Neural cell (in vitro differentiated cells): ENCODE measurements around the gene SH3TC1. TPM values are rescaled to one million over a fixed set of nuclear protein-coding genes. Genes with fewer than 3 reads are reported as not detected.

ENCODE experiments used
- H2AFZ ChIP-seq: fragments of 200-600, 300-800 bp; sonication (generic), shearing (Covaris generic); 2 replicates; pipeline ENCODE4 v1.6.0; 2014; ENCODE audit warnings: low read depth, mild to moderate bottlenecking, antibody characterized with exemption, low read length, moderate library complexity
- H3F3A ChIP-seq: fragments of 200-600 bp; shearing (Covaris generic); 2 replicates; pipeline ENCODE4 v1.6.1; 2016; ENCODE audit warnings: mild to moderate bottlenecking, moderate library complexity, mixed read lengths, antibody characterized with exemption, low read length; ENCODE audit not compliant: insufficient read depth, poor library complexity, severe bottlenecking
- H3K27ac ChIP-seq: fragments of 200-600, 300-800 bp; sonication (generic), shearing (Covaris generic); 2 replicates; pipeline ENCODE4 v1.5.1; 2014; ENCODE audit warnings: mild to moderate bottlenecking, low read length, moderate library complexity
- H3K27me3 ChIP-seq: fragments of 300-800, 200-600 bp; sonication (generic), shearing (Covaris generic); 2 replicates; pipeline ENCODE4 v1.6.0; 2014; ENCODE audit warnings: mild to moderate bottlenecking, low read depth, low read length, moderate library complexity; ENCODE audit not compliant: insufficient read depth
- H3K36me3 ChIP-seq: fragments of 300-800, 200-600 bp; sonication (generic), shearing (Covaris generic); 2 replicates; pipeline ENCODE4 v1.5.1; 2014; ENCODE audit warnings: mild to moderate bottlenecking, antibody characterized with exemption, low read length, moderate library complexity; ENCODE audit not compliant: insufficient read depth
- H3K4me2 ChIP-seq: fragments of 300-800, 200-600 bp; sonication (generic), shearing (Covaris generic); 2 replicates; pipeline ENCODE4 v1.6.0; 2014; ENCODE audit warnings: mild to moderate bottlenecking, low read length
- H3K4me3 ChIP-seq: fragments of 300-800, 200-600 bp; sonication (generic), shearing (Covaris generic); 2 replicates; pipeline ENCODE4 v1.5.1; 2014; ENCODE audit warnings: mild to moderate bottlenecking, low read length, moderate library complexity
- H3K79me2 ChIP-seq: fragments of 200-600 bp; shearing (Covaris generic); replicated peaks from 2 replicates; pipeline ENCODE4 v1.6.0; 2014; ENCODE audit warnings: mild to moderate bottlenecking, low read length, moderate library complexity; ENCODE audit not compliant: insufficient read depth
- H3K9ac ChIP-seq: fragments of 300-800, 200-600 bp; sonication (generic), shearing (Covaris generic); 2 replicates; pipeline ENCODE4 v1.6.1; 2016; ENCODE audit warnings: mild to moderate bottlenecking, low read length, mixed read lengths
- H3K9me2 ChIP-seq: fragments of 200-600 bp; shearing (Covaris generic); 2 replicates; pipeline ENCODE4 v1.6.1; 2016; ENCODE audit warnings: mild to moderate bottlenecking, low read length, mixed read lengths; ENCODE audit not compliant: insufficient read depth
- H3K9me3 ChIP-seq: fragments of 200-600, 300-800 bp; sonication (generic), shearing (Covaris generic); 2 replicates; pipeline ENCODE4 v1.6.1; 2016; ENCODE audit warnings: mild to moderate bottlenecking, mixed run types, low read length, moderate library complexity, mixed read lengths
- H4K20me1 ChIP-seq: fragments of 200-600 bp; shearing (Covaris generic); 2 replicates; pipeline ENCODE4 v1.6.1; 2016; ENCODE audit warnings: mild to moderate bottlenecking, mixed run types; ENCODE audit not compliant: insufficient read depth
- EP300 ChIP-seq: fragments of 450-650 bp; conservative IDR thresholded peaks from 2 replicates; pipeline ENCODE4 v1.6.1; 2014; ENCODE audit warnings: antibody characterized with exemption, mild to moderate bottlenecking, moderate library complexity; ENCODE audit not compliant: poor library complexity, severe bottlenecking
- EZH2 ChIP-seq: fragments of 200-600, 300-800 bp; shearing (Covaris generic), sonication (generic); IDR thresholded peaks from 2 replicates; pipeline ENCODE4 v1.6.1; 2014; ENCODE audit warnings: antibody characterized with exemption, low read length, borderline replicate concordance, mild to moderate bottlenecking; ENCODE audit not compliant: insufficient read depth, poor library complexity, severe bottlenecking
- MXI1 ChIP-seq: fragments of 450-650 bp; conservative IDR thresholded peaks from 2 replicates; pipeline ENCODE4 v1.6.1; 2014; ENCODE audit warnings: antibody characterized with exemption, mild to moderate bottlenecking; ENCODE audit not compliant: poor library complexity, severe bottlenecking
- POLR2AphosphoS5 ChIP-seq: IDR thresholded peaks from 2 replicates; pipeline ENCODE4 v1.6.1; 2012
- RAD21 ChIP-seq: fragments of 450-650 bp; conservative IDR thresholded peaks from 2 replicates; pipeline ENCODE4 v1.6.1; 2014; ENCODE audit warnings: antibody characterized with exemption, mild to moderate bottlenecking, moderate library complexity
- SMC3 ChIP-seq: fragments of 450-650 bp; conservative IDR thresholded peaks from 2 replicates; pipeline ENCODE4 v1.6.1; 2014; ENCODE audit warnings: antibody characterized with exemption, mild to moderate bottlenecking, moderate library complexity; ENCODE audit not compliant: poor library complexity
- TAF1 ChIP-seq: IDR thresholded peaks from 2 replicates; pipeline ENCODE4 v1.6.1; 2012; ENCODE audit warnings: low read depth
- polyA plus RNA-seq: library from polyadenylated mRNA; depleted of rRNA; stranded (reverse); fragments of >200 nt; gene quantifications from 2 replicates; pipeline ENCODE4 v1.2.3, GENCODE V29; 2014
- TF ChIP-seq, protein P1 (sequence below): IDR thresholded peaks from 2 replicates; pipeline ENCODE4 v1.6.1; 2012; ENCODE audit warnings: borderline replicate concordance
- TF ChIP-seq, protein P2 (sequence below): fragments of 450-650 bp; IDR thresholded peaks from 2 replicates; pipeline ENCODE4 v1.5.1; 2014; ENCODE audit warnings: antibody characterized with exemption, mild to moderate bottlenecking, moderate library complexity; ENCODE audit not compliant: poor library complexity, severe bottlenecking

The SH3TC1 gene
- polyA plus RNA-seq, 1 donor from 2014 or later, result not detected

DNA sequence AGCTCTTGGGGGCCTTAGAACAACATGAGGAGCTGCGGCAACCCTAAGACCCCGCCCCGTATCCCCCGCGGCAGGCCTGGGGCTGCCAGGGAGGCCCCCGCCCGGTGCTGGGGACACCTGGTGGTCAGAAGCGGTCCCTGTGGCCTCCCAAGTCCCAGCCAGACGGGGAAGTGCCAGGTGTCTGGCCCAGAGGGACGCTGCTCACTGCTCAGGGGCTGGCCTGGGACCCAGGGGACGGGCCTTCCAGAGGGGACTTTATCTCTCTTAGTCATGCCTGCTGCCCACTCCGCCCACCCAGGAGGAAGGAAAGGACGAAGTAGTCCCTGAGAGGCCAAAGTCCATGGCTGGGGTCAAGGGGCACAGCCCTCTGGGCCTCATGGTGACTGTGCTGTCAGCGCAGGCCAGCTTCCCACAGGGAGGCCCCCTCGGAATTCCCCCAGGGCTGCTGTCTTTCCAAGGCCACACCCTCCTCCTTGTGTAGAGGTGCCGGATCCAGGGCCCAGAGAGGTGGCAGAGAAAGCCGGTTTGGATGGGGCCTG, 39.5 kb downstream of the SH3TC1 start:
- H3K9me2 ChIP-seq, result no peaks in the 10 kb centered on the region
- H3K9me3 ChIP-seq, result no peaks in the 10 kb centered on the region
- no peaks in the 10 kb centered on the region for H3K36me3 ChIP-seq
- H3K9ac ChIP-seq, result no peak overlapping the region
- H3K27me3 ChIP-seq, result no peaks in the 10 kb centered on the region
- no peak overlapping the region for H3K27ac ChIP-seq
- no peak overlapping the region for H2AFZ ChIP-seq
- no peak overlapping the region for H3K4me3 ChIP-seq
- no peak overlapping the region for H3K4me2 ChIP-seq
- H3F3A ChIP-seq, result no peaks in the 10 kb centered on the region
- no peaks in the 10 kb centered on the region for H4K20me1 ChIP-seq
- H3K79me2 ChIP-seq, result no peaks in the 10 kb centered on the region
- TF ChIP-seq POLR2AphosphoS5, result no peak
- no peak for TF ChIP-seq EZH2
- TF ChIP-seq, protein P1, sequence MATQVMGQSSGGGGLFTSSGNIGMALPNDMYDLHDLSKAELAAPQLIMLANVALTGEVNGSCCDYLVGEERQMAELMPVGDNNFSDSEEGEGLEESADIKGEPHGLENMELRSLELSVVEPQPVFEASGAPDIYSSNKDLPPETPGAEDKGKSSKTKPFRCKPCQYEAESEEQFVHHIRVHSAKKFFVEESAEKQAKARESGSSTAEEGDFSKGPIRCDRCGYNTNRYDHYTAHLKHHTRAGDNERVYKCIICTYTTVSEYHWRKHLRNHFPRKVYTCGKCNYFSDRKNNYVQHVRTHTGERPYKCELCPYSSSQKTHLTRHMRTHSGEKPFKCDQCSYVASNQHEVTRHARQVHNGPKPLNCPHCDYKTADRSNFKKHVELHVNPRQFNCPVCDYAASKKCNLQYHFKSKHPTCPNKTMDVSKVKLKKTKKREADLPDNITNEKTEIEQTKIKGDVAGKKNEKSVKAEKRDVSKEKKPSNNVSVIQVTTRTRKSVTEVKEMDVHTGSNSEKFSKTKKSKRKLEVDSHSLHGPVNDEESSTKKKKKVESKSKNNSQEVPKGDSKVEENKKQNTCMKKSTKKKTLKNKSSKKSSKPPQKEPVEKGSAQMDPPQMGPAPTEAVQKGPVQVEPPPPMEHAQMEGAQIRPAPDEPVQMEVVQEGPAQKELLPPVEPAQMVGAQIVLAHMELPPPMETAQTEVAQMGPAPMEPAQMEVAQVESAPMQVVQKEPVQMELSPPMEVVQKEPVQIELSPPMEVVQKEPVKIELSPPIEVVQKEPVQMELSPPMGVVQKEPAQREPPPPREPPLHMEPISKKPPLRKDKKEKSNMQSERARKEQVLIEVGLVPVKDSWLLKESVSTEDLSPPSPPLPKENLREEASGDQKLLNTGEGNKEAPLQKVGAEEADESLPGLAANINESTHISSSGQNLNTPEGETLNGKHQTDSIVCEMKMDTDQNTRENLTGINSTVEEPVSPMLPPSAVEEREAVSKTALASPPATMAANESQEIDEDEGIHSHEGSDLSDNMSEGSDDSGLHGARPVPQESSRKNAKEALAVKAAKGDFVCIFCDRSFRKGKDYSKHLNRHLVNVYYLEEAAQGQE, result no peak
- TF ChIP-seq SMC3, result no peak
- no peak for TF ChIP-seq RAD21
- no peak for TF ChIP-seq MXI1
- no peak for TF ChIP-seq TAF1

DNA sequence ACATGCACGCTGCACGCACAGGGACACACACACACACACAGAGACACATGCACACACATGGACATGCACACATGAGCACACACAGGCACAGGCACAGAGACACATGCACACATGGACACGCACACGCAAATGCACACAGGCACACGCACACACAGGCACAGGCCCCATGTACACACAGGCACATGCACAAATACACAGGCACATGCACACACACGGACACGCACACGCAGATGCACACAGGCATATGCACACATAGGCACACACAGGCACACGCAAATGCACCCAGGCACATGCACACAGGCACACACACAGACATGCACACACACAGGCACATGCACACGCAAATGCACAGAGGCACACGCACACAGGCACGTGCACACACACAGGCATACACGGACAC, 40.1 kb downstream of the SH3TC1 start:
- H2AFZ ChIP-seq, result no peak overlapping the region
- no peak overlapping the region for H3K4me3 ChIP-seq
- H3K27ac ChIP-seq, result no peak overlapping the region
- no peaks in the 10 kb centered on the region for H3K27me3 ChIP-seq
- TF ChIP-seq EZH2 (no peak), EP300 (no peak), SMC3 (no peak)
- TF ChIP-seq, protein P2, sequence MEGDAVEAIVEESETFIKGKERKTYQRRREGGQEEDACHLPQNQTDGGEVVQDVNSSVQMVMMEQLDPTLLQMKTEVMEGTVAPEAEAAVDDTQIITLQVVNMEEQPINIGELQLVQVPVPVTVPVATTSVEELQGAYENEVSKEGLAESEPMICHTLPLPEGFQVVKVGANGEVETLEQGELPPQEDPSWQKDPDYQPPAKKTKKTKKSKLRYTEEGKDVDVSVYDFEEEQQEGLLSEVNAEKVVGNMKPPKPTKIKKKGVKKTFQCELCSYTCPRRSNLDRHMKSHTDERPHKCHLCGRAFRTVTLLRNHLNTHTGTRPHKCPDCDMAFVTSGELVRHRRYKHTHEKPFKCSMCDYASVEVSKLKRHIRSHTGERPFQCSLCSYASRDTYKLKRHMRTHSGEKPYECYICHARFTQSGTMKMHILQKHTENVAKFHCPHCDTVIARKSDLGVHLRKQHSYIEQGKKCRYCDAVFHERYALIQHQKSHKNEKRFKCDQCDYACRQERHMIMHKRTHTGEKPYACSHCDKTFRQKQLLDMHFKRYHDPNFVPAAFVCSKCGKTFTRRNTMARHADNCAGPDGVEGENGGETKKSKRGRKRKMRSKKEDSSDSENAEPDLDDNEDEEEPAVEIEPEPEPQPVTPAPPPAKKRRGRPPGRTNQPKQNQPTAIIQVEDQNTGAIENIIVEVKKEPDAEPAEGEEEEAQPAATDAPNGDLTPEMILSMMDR, result no peak
- no peaks in the 10 kb centered on the region for H3K9me2 ChIP-seq
- H3F3A ChIP-seq, result no peaks in the 10 kb centered on the region
- no peaks in the 10 kb centered on the region for H3K36me3 ChIP-seq
- H4K20me1 ChIP-seq, result no peaks in the 10 kb centered on the region
- no peak overlapping the region for H3K9ac ChIP-seq
- H3K4me2 ChIP-seq, result no peak overlapping the region
- no peaks in the 10 kb centered on the region for H3K9me3 ChIP-seq
- no peaks in the 10 kb centered on the region for H3K79me2 ChIP-seq
